ENCODE results near the gene MPST.

DNA sequence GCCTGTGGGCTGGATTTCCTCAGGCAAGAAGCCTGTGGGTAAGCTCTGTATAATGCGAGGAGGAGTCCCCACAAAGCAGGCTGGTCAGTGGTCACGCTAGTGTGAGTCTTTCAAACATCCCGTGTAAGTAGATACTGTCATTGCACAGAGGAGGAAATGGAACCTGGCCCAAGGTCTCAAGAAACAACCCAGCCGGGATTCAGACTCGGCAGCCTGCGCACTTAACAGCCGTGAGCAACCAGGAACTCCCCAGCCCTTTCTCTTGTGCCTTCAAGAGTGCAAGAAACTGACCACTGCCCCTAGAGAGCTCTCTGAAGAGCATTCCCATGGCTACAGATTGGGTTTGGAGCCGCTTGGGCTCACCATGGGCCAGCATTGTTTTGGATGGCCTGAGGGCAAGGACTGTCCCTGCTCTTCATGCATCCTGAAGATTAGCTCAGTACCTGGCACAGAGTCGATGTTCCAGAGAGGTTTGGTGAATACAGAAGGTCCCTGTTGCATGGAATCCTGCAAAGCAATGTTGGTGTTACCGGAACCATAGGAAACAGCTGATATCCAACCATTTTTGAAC lies 6.0 kb downstream of the MPST start:
- TF ChIP-seq, protein P1, sequence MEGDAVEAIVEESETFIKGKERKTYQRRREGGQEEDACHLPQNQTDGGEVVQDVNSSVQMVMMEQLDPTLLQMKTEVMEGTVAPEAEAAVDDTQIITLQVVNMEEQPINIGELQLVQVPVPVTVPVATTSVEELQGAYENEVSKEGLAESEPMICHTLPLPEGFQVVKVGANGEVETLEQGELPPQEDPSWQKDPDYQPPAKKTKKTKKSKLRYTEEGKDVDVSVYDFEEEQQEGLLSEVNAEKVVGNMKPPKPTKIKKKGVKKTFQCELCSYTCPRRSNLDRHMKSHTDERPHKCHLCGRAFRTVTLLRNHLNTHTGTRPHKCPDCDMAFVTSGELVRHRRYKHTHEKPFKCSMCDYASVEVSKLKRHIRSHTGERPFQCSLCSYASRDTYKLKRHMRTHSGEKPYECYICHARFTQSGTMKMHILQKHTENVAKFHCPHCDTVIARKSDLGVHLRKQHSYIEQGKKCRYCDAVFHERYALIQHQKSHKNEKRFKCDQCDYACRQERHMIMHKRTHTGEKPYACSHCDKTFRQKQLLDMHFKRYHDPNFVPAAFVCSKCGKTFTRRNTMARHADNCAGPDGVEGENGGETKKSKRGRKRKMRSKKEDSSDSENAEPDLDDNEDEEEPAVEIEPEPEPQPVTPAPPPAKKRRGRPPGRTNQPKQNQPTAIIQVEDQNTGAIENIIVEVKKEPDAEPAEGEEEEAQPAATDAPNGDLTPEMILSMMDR (conservative IDR thresholded peaks at IDR 0.05; ENCODE audit: low read length) = no peak
- TF ChIP-seq EZH2phosphoT487 (IDR thresholded peaks at IDR 0.05; ENCODE audit: borderline replicate concordance) = no peak

All from Loucy (cell line).